Natural killer cell (primary cell): Measurements from ENCODE around the gene UPK1B. TPM values are rescaled to one million over a fixed set of nuclear protein-coding genes. Genes with fewer than 3 reads are reported as not detected.

Source experiments
- ATAC-seq, 3 donors: fragments of 150-1000 bp in 2 of 3; fragments of 200-7000 bp in 1 of 3; cut with Tn5 transposase; 1 replicate in 1 of 3; 2 replicates in 2 of 3; pipeline ENCODE4 v1.10.0; 2021; ENCODE audit warnings: mild to moderate bottlenecking in 2 of 3, moderate library complexity in 2 of 3
- DNase-seq, 2 donors: peaks; one replicate each; pipeline versions ENCODE4 v3.0.0 to v3.0.0-alpha.2; 2013 to 2021; ENCODE audit warnings: mixed read lengths in 1 of 2
- H3K27ac ChIP-seq: one replicate; pipeline ENCODE4 v1.5.1; 2013; ENCODE audit warnings: mild to moderate bottlenecking, low read length
- H3K27me3 ChIP-seq: one replicate; pipeline ENCODE4 v1.6.1; 2013; ENCODE audit warnings: low read length; ENCODE audit not compliant: control insufficient read depth, insufficient read depth
- H3K36me3 ChIP-seq: one replicate; pipeline ENCODE4 v1.6.1; 2013; ENCODE audit warnings: low read length; ENCODE audit not compliant: control insufficient read depth, insufficient read depth
- H3K4me1 ChIP-seq: one replicate; pipeline ENCODE4 v1.6.1; 2013; ENCODE audit warnings: low read length; ENCODE audit not compliant: control insufficient read depth, insufficient read depth
- H3K4me3 ChIP-seq: one replicate; pipeline ENCODE4 v1.5.1; 2013; ENCODE audit warnings: low read length
- H3K9me3 ChIP-seq: one replicate; pipeline ENCODE4 v1.6.1; 2013; ENCODE audit warnings: low read length; ENCODE audit not compliant: control insufficient read depth, insufficient read depth
- H3K27ac Mint-ChIP-seq, 2 donors: one replicate each; pipeline ENCODE4 v1.8.0; 2022; ENCODE audit warnings: mild to moderate bottlenecking in 2 of 2, mixed read lengths in 2 of 2, moderate library complexity in 1 of 2
- H3K27me3 Mint-ChIP-seq, 2 donors: one replicate each; pipeline ENCODE4 v1.8.0; 2022; ENCODE audit warnings: low read depth in 2 of 2, mixed read lengths in 2 of 2
- H3K36me3 Mint-ChIP-seq: one replicate; pipeline ENCODE4 v1.8.0; 2022; ENCODE audit warnings: mixed read lengths
- H3K4me1 Mint-ChIP-seq, 2 donors: one replicate each; pipeline ENCODE4 v1.8.0; 2022; ENCODE audit warnings: mixed read lengths in 2 of 2
- H3K4me3 Mint-ChIP-seq: one replicate; pipeline ENCODE4 v1.8.0; 2022; ENCODE audit warnings: mild to moderate bottlenecking, moderate library complexity, mixed read lengths
- H3K9me3 Mint-ChIP-seq, 2 donors: one replicate each; pipeline ENCODE4 v1.8.0; 2022; ENCODE audit warnings: mixed read lengths in 2 of 2
- WGBS: methylation state at CpG from one replicate; pipeline ENCODE4 v1.1.7; 2013; ENCODE audit warnings: missing lambda C conversion rate; ENCODE audit not compliant: insufficient coverage; 5-methylcytosine and 5-hydroxymethylcytosine counted together
- intact Hi-C: fragments of 100-400 bp; cut with micrococcal nuclease; formaldehyde crosslinking; loops from one replicate; pipeline ENCODE4 v1.14.2; 2022
- total RNA-seq, 4 donors: library from RNA; stranded (reverse); fragments of 120-200 nt in 1 of 4; gene quantifications; one replicate each; pipeline versions ENCODE4 v1.2.3 to v1.2.4, GENCODE V29; 2013 to 2022
- TF ChIP-seq, protein P1 (sequence below): fragments of 200-600 bp; IDR thresholded peaks from one replicate; pipeline ENCODE4 v1.8.0; 2022; ENCODE audit warnings: antibody characterized with exemption

Gene UPK1B
- total RNA-seq, 3 donors from 2014 or later (not counting 1 experiment from before 2014, with no cell fraction given): not detected

DNA sequence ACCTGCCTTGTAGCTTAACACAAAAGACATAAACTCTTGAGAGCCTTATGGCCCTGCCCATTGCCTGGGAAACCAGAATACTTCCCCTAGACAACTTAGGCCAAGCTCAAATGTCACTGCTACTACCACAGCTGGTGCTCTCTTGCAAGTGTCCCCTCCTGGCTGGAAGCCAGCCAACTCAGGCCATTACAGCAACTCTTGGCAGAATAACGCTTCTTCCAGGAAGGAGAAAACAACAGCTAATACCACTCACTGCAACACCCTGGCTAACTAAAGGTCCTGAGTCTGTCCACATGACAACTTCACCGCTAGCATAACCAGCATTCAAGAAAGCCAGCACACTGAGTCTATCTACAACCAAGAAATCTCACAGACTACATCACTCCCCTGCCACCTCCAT lies 72.4 kb downstream of the UPK1B start:
- H3K4me3 ChIP-seq: no peak overlapping the region
- 44% methylated on average over 2 of the region's 2 CpGs for WGBS
- no peaks in the 10 kb centered on the region for H3K36me3 Mint-ChIP-seq
- TF ChIP-seq, protein P1, sequence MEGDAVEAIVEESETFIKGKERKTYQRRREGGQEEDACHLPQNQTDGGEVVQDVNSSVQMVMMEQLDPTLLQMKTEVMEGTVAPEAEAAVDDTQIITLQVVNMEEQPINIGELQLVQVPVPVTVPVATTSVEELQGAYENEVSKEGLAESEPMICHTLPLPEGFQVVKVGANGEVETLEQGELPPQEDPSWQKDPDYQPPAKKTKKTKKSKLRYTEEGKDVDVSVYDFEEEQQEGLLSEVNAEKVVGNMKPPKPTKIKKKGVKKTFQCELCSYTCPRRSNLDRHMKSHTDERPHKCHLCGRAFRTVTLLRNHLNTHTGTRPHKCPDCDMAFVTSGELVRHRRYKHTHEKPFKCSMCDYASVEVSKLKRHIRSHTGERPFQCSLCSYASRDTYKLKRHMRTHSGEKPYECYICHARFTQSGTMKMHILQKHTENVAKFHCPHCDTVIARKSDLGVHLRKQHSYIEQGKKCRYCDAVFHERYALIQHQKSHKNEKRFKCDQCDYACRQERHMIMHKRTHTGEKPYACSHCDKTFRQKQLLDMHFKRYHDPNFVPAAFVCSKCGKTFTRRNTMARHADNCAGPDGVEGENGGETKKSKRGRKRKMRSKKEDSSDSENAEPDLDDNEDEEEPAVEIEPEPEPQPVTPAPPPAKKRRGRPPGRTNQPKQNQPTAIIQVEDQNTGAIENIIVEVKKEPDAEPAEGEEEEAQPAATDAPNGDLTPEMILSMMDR: no peak
- intact Hi-C loops: no loop called here
- ATAC-seq (no peak), DNase-seq (no peak)
- H3K9me3 Mint-ChIP-seq: peaks cover 0 to 6% of the 10 kb centered on the region in 2 donors
- H3K4me3 Mint-ChIP-seq: no peak overlapping the region
- H3K27ac ChIP-seq: no peak overlapping the region
- no peak overlapping the region for H3K27ac Mint-ChIP-seq
- H3K4me1 ChIP-seq: peaks cover 6% of the 10 kb centered on the region
- peaks cover 11 to 12% of the 10 kb centered on the region in 2 donors for H3K27me3 Mint-ChIP-seq
- H3K27me3 ChIP-seq: no peaks in the 10 kb centered on the region
- no peaks in the 10 kb centered on the region for H3K9me3 ChIP-seq
- H3K36me3 ChIP-seq: no peaks in the 10 kb centered on the region
- H3K4me1 Mint-ChIP-seq: peaks cover 0 to 8% of the 10 kb centered on the region in 2 donors

Other genes with a start within 250 kb of the UPK1B start
- 1 to 10 TPM in 1 of 3 donors, under 1 TPM in 1, not detected in 1; 0.66 to 2.3 TPM for gene IGSF11, start 138.8 kb upstream of the UPK1B start, total RNA-seq
- not detected for gene TEX55, start 27.4 kb upstream of the UPK1B start, total RNA-seq
- 10 to 100 TPM; 35.1 to 54.1 (median 48.8) TPM for gene B4GALT4, start 67.3 kb downstream of the UPK1B start, total RNA-seq
- gene ARHGAP31, start 120.8 kb downstream of the UPK1B start, total RNA-seq: 1 to 10 TPM; 4.1 to 8.4 (median 8.4) TPM